CD4-positive, alpha-beta T cell treated with Interleukin-15 for 4 hours (primary cell): ENCODE results near the gene SLC30A2.
"Not testable (repeated sequence)": the region's sequence is repeated elsewhere in the genome, so short reads cannot be mapped to it uniquely, and the experiment has no call there.

ENCODE experiments used
- DNase-seq: peaks from one replicate; pipeline ENCODE4 v3.0.0-alpha.2; 2020; ENCODE audit warnings: low spot score

Gene SLC30A2

GRCh38 chr1:26045722-26046245 lies at the start of gene SLC30A2:
SLC30A2 (minus strand) TSS chr1:26046118; CDS start chr1:26045896, 222 bp downstream.
- DNase-seq, result no peak

- DNase-seq, result no peak
Observed at GRCh38 chr1:26094677-26095383, 48.9 kb upstream of the SLC30A2 start.

GRCh38 chr1:26094076-26094669 lies 48.3 kb upstream of the SLC30A2 start:
- no peak for DNase-seq

GRCh38 chr1:26093569-26093968 lies 47.7 kb upstream of the SLC30A2 start:
- not testable (repeated sequence) for DNase-seq

GRCh38 chr1:26092422-26092821 lies 46.5 kb upstream of the SLC30A2 start:
- DNase-seq, result no peak

- DNase-seq, result no peak
Observed at GRCh38 chr1:26090893-26091292, 45.0 kb upstream of the SLC30A2 start.

GRCh38 chr1:26089125-26089524 lies 43.2 kb upstream of the SLC30A2 start:
- DNase-seq, result no peak

GRCh38 chr1:26084844-26085243 lies 38.9 kb upstream of the SLC30A2 start:
- DNase-seq, result no peak

GRCh38 chr1:26084091-26084561 lies 38.2 kb upstream of the SLC30A2 start:
- no peak for DNase-seq

- DNase-seq, result no peak
Observed at GRCh38 chr1:26083208-26083607, 37.3 kb upstream of the SLC30A2 start.

GRCh38 chr1:26082020-26082350 lies 36.1 kb upstream of the SLC30A2 start:
- no peak for DNase-seq

- no peak for DNase-seq
Observed at GRCh38 chr1:26081267-26082019, 35.5 kb upstream of the SLC30A2 start.

GRCh38 chr1:26079960-26080814 lies 34.3 kb upstream of the SLC30A2 start:
- DNase-seq, result no peak

- no peak for DNase-seq
Observed at GRCh38 chr1:26079178-26079563, 33.3 kb upstream of the SLC30A2 start.

GRCh38 chr1:26078286-26079177 lies 32.6 kb upstream of the SLC30A2 start:
- DNase-seq, result no peak

GRCh38 chr1:26077524-26077923 lies 31.6 kb upstream of the SLC30A2 start:
- DNase-seq, result no peak

GRCh38 chr1:26075421-26076144 lies 29.7 kb upstream of the SLC30A2 start:
- DNase-seq, result no peak

GRCh38 chr1:26072305-26072704 lies 26.4 kb upstream of the SLC30A2 start:
- no peak for DNase-seq

- no peak for DNase-seq
Observed at GRCh38 chr1:26070963-26071342, 25.0 kb upstream of the SLC30A2 start.

- DNase-seq, result no peak
Observed at GRCh38 chr1:26070296-26070962, 24.5 kb upstream of the SLC30A2 start.
